HepG2 (cell line): ENCODE data around the gene FIZ1.

Experiments
- GABPB1 ChIP-seq: IDR thresholded peaks from 2 replicates; pipeline ENCODE4 v1.6.1; 2016; ENCODE audit warnings: mild to moderate bottlenecking, missing genetic modification reagents, moderate library complexity, missing compliant biosample characterization
- HOXA3 ChIP-seq: sonication (generic); formaldehyde crosslinking; IDR thresholded peaks from 2 replicates; pipeline ENCODE4 v1.5.0; 2020; ENCODE audit warnings: missing genetic modification reagents
- MTF1 ChIP-seq: sonication (generic); formaldehyde crosslinking; IDR thresholded peaks from 2 replicates; pipeline ENCODE4 v1.5.0; 2020; ENCODE audit warnings: missing genetic modification reagents
- NCOA1 ChIP-seq: sonication (generic); formaldehyde crosslinking; IDR thresholded peaks from 2 replicates; pipeline ENCODE4 v1.9.0; 2021; ENCODE audit warnings: missing genetic modification reagents
- SOX5 ChIP-seq: IDR thresholded peaks from 2 replicates; pipeline ENCODE4 v1.6.1; 2016; ENCODE audit warnings: borderline replicate concordance
- TRAFD1 ChIP-seq: sonication (generic); formaldehyde crosslinking; IDR thresholded peaks from 2 replicates; pipeline ENCODE4 v1.5.1; 2020; ENCODE audit warnings: missing genetic modification reagents, mild to moderate bottlenecking, borderline replicate concordance
- TF ChIP-seq, protein P1 (sequence below): sonication (generic); formaldehyde crosslinking; IDR thresholded peaks from 2 replicates; pipeline ENCODE4 v1.9.0; 2021; ENCODE audit warnings: mild to moderate bottlenecking, missing genetic modification reagents

GRCh38 chr19:55578761-55579747, 20.3 kb downstream of the FIZ1 start:
- TF ChIP-seq GABPB1 (CRISPR knock-in tag) = no peak
- no peak for TF ChIP-seq HOXA3 (CRISPR knock-in tag)
- TF ChIP-seq TRAFD1 (CRISPR knock-in tag) = no peak
- no peak for TF ChIP-seq MTF1 (CRISPR knock-in tag)
- TF ChIP-seq SOX5 (CRISPR knock-in tag) = no peak
- TF ChIP-seq NCOA1 = no peak
- TF ChIP-seq, protein P1, sequence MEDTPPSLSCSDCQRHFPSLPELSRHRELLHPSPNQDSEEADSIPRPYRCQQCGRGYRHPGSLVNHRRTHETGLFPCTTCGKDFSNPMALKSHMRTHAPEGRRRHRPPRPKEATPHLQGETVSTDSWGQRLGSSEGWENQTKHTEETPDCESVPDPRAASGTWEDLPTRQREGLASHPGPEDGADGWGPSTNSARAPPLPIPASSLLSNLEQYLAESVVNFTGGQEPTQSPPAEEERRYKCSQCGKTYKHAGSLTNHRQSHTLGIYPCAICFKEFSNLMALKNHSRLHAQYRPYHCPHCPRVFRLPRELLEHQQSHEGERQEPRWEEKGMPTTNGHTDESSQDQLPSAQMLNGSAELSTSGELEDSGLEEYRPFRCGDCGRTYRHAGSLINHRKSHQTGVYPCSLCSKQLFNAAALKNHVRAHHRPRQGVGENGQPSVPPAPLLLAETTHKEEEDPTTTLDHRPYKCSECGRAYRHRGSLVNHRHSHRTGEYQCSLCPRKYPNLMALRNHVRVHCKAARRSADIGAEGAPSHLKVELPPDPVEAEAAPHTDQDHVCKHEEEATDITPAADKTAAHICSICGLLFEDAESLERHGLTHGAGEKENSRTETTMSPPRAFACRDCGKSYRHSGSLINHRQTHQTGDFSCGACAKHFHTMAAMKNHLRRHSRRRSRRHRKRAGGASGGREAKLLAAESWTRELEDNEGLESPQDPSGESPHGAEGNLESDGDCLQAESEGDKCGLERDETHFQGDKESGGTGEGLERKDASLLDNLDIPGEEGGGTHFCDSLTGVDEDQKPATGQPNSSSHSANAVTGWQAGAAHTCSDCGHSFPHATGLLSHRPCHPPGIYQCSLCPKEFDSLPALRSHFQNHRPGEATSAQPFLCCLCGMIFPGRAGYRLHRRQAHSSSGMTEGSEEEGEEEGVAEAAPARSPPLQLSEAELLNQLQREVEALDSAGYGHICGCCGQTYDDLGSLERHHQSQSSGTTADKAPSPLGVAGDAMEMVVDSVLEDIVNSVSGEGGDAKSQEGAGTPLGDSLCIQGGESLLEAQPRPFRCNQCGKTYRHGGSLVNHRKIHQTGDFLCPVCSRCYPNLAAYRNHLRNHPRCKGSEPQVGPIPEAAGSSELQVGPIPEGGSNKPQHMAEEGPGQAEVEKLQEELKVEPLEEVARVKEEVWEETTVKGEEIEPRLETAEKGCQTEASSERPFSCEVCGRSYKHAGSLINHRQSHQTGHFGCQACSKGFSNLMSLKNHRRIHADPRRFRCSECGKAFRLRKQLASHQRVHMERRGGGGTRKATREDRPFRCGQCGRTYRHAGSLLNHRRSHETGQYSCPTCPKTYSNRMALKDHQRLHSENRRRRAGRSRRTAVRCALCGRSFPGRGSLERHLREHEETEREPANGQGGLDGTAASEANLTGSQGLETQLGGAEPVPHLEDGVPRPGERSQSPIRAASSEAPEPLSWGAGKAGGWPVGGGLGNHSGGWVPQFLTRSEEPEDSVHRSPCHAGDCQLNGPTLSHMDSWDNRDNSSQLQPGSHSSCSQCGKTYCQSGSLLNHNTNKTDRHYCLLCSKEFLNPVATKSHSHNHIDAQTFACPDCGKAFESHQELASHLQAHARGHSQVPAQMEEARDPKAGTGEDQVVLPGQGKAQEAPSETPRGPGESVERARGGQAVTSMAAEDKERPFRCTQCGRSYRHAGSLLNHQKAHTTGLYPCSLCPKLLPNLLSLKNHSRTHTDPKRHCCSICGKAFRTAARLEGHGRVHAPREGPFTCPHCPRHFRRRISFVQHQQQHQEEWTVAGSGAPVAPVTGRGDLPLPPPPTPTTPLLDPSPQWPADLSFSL (CRISPR knock-in tag) = no peak
